Measurements from ENCODE around the gene RAD51B. TPM values are rescaled to one million over a fixed set of nuclear protein-coding genes. Genes with fewer than 3 reads are reported as not detected.

RAD51B gene
- total RNA-seq, 4 donors from 2014 or later, result 8.9 to 30.3 (median 10.4) TPM

DNA sequence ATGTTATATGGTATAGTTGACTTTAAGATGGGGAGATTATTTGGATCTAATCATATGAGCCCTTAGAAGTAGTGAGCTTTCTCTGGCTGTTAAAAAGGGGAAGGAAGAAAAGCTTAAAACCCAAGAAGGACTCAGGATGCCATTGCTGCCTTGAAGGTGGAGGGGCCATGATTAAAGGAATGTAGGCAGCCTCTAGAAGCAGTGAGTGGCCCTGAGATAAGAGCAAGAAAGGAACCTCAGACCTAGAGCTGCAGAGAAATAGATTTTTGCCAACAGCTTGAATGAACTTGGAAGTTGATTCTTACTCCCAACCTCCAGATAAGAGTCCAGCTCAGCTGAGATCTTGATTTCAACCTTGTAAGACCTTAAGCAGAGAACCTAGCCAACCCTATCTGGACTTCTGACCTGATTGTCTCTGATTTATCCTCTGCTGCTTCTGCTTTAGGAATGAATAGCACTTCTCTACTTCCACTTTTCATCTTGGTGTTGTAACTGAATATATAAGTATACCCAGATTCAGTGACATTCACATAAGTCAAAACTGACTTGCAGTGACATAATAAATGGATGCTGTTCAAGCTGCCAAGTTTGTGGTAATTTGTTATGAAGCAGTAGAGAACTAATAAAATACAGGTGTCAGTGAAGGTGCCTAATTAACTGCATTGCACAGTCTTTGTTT, 33.5 kb downstream of the RAD51B start:
- TF ChIP-seq, protein P1, sequence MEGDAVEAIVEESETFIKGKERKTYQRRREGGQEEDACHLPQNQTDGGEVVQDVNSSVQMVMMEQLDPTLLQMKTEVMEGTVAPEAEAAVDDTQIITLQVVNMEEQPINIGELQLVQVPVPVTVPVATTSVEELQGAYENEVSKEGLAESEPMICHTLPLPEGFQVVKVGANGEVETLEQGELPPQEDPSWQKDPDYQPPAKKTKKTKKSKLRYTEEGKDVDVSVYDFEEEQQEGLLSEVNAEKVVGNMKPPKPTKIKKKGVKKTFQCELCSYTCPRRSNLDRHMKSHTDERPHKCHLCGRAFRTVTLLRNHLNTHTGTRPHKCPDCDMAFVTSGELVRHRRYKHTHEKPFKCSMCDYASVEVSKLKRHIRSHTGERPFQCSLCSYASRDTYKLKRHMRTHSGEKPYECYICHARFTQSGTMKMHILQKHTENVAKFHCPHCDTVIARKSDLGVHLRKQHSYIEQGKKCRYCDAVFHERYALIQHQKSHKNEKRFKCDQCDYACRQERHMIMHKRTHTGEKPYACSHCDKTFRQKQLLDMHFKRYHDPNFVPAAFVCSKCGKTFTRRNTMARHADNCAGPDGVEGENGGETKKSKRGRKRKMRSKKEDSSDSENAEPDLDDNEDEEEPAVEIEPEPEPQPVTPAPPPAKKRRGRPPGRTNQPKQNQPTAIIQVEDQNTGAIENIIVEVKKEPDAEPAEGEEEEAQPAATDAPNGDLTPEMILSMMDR (IDR thresholded peaks at IDR 0.05), result no peak
- DNase-seq (ENCODE audit: low spot score) (no peak), ATAC-seq (ENCODE audit: low FRiP score) (no peak)

DNA sequence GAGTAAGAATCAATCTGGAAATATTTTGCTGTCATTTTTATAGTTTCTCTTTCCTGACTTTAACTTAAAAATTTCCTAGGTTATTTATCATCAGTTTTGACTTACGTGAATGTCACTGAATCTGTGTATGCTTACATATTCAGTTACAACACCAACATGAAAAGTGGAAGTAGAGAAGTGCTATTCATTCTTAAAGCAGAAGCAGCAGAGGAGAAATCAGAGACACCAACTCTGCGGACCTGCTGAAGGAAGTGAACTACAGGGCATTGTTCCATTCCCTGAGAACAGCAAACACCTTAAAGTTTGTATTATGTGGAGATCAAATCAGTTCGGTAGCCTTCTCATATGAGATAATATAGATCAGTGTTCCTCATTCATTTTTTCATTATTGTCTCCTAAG, 34.1 kb downstream of the RAD51B start:
- TF ChIP-seq, protein P1 (IDR thresholded peaks at IDR 0.05), result no peak
- ATAC-seq (ENCODE audit: low FRiP score), result no peak
- no peak for DNase-seq (ENCODE audit: low spot score)

DNA sequence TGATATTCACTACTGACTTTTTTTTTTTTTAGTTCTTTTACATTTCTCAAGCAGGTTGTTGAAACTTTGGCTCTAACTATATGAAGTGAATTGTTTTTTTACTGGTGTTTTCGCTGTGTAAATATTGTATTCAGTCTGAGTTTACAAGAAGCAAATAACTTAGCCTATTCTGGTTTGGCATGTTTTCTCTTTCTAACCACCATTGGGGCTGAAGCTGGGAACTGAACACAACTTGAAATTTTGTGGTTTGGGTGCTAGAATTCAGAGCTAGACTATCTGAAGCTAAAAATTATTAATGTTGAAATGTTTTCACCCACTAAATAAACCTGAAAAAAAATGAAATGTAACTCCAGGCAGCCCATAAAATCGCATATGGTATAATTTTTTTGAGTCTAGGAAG, 37.2 kb downstream of the RAD51B start:
- ATAC-seq (ENCODE audit: low FRiP score) (no peak), DNase-seq (ENCODE audit: low spot score) (no peak)
- TF ChIP-seq, protein P1 (IDR thresholded peaks at IDR 0.05), result no peak

DNA sequence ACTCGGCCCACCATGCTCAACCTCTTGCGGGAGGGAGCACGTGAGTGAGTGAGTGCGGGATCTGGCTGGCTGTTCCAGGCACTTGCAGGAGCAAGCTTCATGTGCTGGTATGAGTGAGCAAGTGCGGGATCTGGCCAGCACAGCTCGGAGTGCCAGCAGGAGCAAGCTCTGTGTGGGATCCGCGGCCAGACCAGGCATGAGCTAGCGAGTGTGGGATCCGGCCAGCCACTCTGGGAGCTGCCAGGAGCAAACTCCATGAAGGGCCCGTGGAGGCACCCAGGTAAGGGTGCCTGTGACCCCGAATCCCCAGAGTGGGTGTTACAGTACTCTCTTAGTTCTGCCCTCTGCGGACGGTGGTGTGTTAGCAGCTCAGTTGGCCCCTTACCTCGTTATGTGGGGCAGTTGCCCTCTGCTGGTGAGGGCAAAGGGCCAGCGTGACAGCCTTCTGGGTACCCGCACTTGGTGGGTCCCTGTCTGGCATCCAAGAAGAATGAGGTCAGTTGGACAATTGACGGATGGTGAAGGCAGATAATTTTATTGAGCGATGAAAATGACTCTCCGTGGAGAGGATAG, 38.3 kb downstream of the RAD51B start:
- TF ChIP-seq, protein P1 (IDR thresholded peaks at IDR 0.05), result no peak
- ATAC-seq (ENCODE audit: low FRiP score), result no peak
- no peak for DNase-seq (ENCODE audit: low spot score)

DNA sequence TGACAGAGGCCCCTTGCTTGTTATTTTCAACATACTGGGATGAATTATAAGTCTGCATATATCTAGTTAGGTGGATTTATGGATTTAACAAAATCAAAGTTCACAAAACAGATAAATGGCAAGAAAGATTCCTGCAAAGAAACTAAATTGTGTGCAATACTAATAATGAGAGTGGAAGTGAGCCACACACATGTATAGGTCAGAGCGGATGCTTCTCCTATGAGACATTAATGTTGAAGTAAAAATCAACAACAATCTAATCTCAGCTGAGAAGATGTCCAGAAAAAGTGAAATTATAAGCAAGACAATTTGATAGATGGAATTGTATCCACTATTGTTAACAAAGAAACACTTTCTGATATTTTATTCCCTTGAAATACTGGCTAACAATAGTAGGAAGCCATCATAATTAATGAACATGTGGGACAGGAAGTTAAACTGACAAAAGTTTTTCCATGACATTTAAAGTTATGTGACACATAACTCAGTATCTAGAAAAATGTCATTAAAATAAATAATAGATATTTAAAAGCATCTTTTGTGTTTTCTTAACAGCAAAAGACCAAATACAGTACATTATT, 39.7 kb downstream of the RAD51B start:
- ATAC-seq (ENCODE audit: low FRiP score) (no peak), DNase-seq (ENCODE audit: low spot score) (no peak)
- TF ChIP-seq, protein P1 (IDR thresholded peaks at IDR 0.05), result no peak

DNA sequence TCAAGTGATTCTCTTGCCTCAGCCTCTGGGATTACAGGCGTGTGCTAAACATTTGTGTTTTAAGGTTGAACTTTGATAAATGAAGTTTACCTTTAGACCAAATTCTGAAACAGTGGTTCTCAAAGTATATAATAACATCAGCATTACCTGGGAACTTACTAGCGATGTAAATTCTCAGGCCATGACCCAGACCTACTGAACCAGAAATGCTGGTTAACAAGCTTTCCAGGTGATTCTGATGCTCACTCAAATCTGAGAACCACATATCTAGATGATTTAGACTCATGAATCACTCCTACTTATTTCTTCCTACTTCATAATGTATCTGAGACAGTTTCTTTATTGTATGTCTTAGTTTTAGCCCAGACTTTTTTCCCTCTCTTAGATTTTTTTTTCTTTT, 43.6 kb downstream of the RAD51B start:
- TF ChIP-seq, protein P1 (IDR thresholded peaks at IDR 0.05), result no peak
- DNase-seq (ENCODE audit: low spot score) (no peak), ATAC-seq (ENCODE audit: low FRiP score) (no peak)

All from omental fat pad (tissue), 4 donors.